Stomach (tissue), 4 donors: ENCODE measurements around the gene RPTOR.

Experiments
- EP300 ChIP-seq: sonication (generic); formaldehyde crosslinking; IDR thresholded peaks from one replicate; pipeline ENCODE4 v1.6.1; 2017; ENCODE audit warnings: antibody characterized with exemption
- POLR2AphosphoS5 ChIP-seq, 3 donors: sonication (generic); formaldehyde crosslinking; IDR thresholded peaks; one replicate each; pipeline ENCODE4 v1.6.1; 2016; ENCODE audit warnings: antibody characterized with exemption in 3 of 3
- TF ChIP-seq, protein P1 (sequence below), 7 experiments: fragments of 450-650 bp in 4 of 7; fragments of 200-600 bp in 3 of 7; sonication (generic) in 3 of 7; IDR thresholded peaks; one replicate each; pipeline ENCODE4 v1.5.1; 2016 to 2019; ENCODE audit warnings: antibody characterized with exemption in 7 of 7, control low read depth in 2 of 7, mild to moderate bottlenecking in 1 of 7

DNA sequence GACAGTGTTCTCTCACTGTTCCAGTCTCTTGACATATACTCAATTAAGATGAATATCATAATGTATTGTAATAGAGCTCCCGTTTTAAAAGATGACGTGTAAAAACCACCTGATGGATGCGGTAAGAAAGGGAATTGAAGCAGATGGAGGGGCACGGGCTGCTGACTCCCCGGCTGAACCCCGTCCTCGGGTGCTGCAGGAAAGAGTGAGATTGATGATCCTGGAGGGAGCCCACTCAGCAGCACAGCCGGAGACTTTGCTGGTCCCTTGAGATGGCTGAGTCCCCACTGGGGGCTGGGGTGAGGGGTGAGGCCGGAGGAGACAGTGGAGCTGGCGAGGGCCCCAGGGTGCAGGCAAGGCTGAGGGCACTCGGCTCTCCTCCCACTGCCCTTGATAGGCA lies 217.4 kb downstream of the RPTOR start:
- TF ChIP-seq POLR2AphosphoS5 (IDR thresholded peaks at IDR 0.05) (no peak), EP300 (no peak)
- TF ChIP-seq, protein P1, sequence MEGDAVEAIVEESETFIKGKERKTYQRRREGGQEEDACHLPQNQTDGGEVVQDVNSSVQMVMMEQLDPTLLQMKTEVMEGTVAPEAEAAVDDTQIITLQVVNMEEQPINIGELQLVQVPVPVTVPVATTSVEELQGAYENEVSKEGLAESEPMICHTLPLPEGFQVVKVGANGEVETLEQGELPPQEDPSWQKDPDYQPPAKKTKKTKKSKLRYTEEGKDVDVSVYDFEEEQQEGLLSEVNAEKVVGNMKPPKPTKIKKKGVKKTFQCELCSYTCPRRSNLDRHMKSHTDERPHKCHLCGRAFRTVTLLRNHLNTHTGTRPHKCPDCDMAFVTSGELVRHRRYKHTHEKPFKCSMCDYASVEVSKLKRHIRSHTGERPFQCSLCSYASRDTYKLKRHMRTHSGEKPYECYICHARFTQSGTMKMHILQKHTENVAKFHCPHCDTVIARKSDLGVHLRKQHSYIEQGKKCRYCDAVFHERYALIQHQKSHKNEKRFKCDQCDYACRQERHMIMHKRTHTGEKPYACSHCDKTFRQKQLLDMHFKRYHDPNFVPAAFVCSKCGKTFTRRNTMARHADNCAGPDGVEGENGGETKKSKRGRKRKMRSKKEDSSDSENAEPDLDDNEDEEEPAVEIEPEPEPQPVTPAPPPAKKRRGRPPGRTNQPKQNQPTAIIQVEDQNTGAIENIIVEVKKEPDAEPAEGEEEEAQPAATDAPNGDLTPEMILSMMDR (IDR thresholded peaks at IDR 0.05), result no peak
